Measurements from ENCODE around the gene CALML6. TPM values are rescaled to one million over a fixed set of nuclear protein-coding genes. Genes with fewer than 3 reads are reported as not detected.
A peak's percentile ranks its signal among the peaks of the same experiment; 100 is the strongest.

CALML6 gene
- total and polyA plus RNA-seq, 5 donors from 2014 or later: not detected

DNA sequence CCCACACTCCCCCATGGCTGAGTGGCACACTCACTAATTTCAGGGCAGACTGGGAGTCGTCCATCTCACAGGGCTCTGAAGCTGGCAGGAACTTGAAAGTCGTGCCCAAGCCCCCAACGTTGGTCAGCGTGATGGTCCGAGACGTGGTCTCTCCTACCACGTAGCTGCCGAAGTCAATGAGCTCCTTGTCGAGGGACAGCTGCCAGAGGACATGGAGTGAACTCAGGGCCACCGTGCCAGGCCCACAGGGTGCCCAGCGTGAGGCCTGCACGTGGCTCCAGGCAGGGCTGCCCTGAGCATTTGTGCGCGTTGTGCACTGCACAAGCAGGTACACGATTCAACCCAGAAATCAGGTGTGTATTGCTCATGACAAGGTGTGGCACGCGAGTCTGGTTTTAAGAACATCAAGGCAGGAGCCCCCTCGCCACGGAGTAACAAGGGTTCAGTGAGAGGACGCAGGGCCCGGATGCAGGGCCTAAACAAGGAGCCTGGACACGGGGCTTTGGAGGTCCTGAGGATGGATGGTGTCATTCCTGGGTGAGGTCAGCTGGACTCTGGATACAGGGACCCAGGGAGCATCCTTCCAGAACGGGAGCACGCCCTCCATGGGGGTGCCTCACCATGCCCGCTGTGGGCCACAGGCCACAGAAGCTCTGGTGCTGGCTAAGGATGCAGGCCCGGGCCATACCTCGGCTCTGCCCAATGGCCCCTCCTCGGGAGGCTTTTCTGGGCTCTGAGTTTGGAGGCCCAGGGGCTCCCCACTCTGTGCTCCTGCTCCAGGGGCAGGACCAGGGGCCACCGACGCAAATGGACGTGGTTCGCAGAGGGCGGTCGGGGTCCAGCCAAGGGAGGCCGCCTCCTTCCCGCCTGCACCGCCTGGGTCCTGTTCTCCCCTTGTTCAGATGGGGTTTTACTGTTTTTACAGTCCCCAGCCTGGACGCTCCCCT, 41.8 kb downstream of the CALML6 start:
- H3K4me3 ChIP-seq (ENCODE audit: low read depth, low read length): no peak overlapping the region
- H3K36me3 Mint-ChIP-seq: no peaks in the 10 kb centered on the region
- H3K9me3 Mint-ChIP-seq: peaks cover 0 to 4% (median 0%) of the 10 kb centered on the region in 7 donors
- no peaks in the 10 kb centered on the region for H3K36me3 ChIP-seq (ENCODE audit: control insufficient read depth, insufficient read depth, low read length)
- no peak overlapping the region for H3K27ac ChIP-seq (ENCODE audit: insufficient read depth, low read length, poor library complexity, severe bottlenecking)
- no peaks in the 10 kb centered on the region for H3K4me1 ChIP-seq (ENCODE audit: control insufficient read depth, insufficient read depth, low read length, poor library complexity, severe bottlenecking)
- no peaks in the 10 kb centered on the region for H3K9me3 ChIP-seq (ENCODE audit: control insufficient read depth in 2 of 2, low read length in 2 of 2)
- H3K4me1 Mint-ChIP-seq: peaks cover 0 to 4% (median 0%) of the 10 kb centered on the region in 4 donors
- ATAC-seq (ENCODE audit: low read depth in 2 of 2) (no peak), DNase-seq (no peak)
- no peak overlapping the region for H3K27ac Mint-ChIP-seq
- peaks cover 22% of the 10 kb centered on the region for H3K27me3 Mint-ChIP-seq
- no peak overlapping the region for H3K4me3 Mint-ChIP-seq
- H3K27me3 ChIP-seq (ENCODE audit: control insufficient read depth, insufficient read depth, low read length): no peaks in the 10 kb centered on the region

DNA sequence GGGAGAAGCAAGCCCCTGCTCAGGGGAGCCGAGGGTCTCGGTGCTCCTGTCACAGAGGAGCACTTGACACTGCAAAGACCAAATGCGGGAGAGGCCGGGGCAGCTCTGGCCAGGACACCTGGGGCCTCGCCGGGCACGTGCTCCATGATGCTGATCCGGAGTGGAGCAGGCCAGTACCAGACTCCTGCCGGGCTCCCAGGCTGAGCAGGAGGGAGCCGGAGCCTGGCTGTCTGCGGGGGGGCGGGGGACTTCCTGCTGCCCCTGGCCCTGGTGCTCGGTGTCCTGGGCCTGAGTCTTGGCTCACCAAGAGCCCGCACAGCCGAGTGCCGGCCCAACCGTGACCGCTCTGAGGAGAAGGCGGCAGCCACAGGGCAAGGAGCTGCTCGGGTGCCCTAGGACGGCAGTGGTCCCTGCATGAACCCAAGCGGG, 42.5 kb downstream of the CALML6 start:
- no peaks in the 10 kb centered on the region for H3K36me3 Mint-ChIP-seq
- Histone ChIP-seq H3K9me3 (ENCODE audit: control insufficient read depth in 2 of 2, low read length in 2 of 2) (no peaks in the 10 kb centered on the region), H3K4me1 (ENCODE audit: control insufficient read depth, insufficient read depth, low read length, poor library complexity, severe bottlenecking) (no peaks in the 10 kb centered on the region), H3K4me3 (ENCODE audit: low read depth, low read length) (no peak overlapping the region), H3K36me3 (ENCODE audit: control insufficient read depth, insufficient read depth, low read length) (no peaks in the 10 kb centered on the region), H3K27ac (ENCODE audit: insufficient read depth, low read length, poor library complexity, severe bottlenecking) (no peak overlapping the region), H3K27me3 (ENCODE audit: control insufficient read depth, insufficient read depth, low read length) (no peaks in the 10 kb centered on the region)
- H3K27ac Mint-ChIP-seq: no peak overlapping the region
- DNase-seq: no peak
- no peak for ATAC-seq (ENCODE audit: low read depth in 2 of 2)
- H3K4me1 Mint-ChIP-seq: peaks cover 0 to 4% (median 0%) of the 10 kb centered on the region in 4 donors
- peaks cover 0 to 4% (median 0%) of the 10 kb centered on the region in 7 donors for H3K9me3 Mint-ChIP-seq
- peaks cover 26% of the 10 kb centered on the region for H3K27me3 Mint-ChIP-seq
- no peak overlapping the region for H3K4me3 Mint-ChIP-seq

DNA sequence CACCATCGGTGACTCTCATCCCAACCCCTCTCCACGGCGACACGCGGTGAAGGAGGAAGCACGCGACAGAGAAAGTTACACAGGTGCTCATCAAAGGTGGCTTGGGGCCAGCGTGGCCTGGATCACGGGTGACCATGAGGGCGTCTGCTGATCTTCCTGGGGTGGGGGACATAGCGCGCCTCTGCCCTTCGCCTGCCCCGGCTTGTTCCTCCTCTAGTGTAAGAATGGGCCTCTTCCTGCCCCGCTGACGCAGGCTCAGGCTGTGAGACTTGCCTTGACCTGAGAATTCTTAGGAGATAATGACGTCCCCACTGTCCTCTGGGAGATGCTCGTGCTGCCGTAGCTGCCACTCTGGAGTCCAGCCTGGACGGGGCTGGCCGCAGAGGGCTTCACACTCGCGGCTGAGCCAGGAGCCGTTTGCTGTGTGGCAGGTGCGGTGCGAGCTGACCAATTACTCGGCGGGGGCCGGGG, 43.0 kb downstream of the CALML6 start:
- Mint-ChIP-seq H3K27ac (no peak overlapping the region), H3K4me3 (no peak overlapping the region), H3K4me1 (peaks cover 0 to 6% (median 0%) of the 10 kb centered on the region in 4 donors), H3K27me3 (peaks cover 21% of the 10 kb centered on the region), H3K36me3 (no peaks in the 10 kb centered on the region), H3K9me3 (peaks cover 0 to 4% (median 0%) of the 10 kb centered on the region in 7 donors)
- Histone ChIP-seq H3K9me3 (ENCODE audit: control insufficient read depth in 2 of 2, low read length in 2 of 2) (no peaks in the 10 kb centered on the region), H3K27me3 (ENCODE audit: control insufficient read depth, insufficient read depth, low read length) (no peaks in the 10 kb centered on the region), H3K27ac (ENCODE audit: insufficient read depth, low read length, poor library complexity, severe bottlenecking) (no peak overlapping the region), H3K4me3 (ENCODE audit: low read depth, low read length) (no peak overlapping the region), H3K36me3 (ENCODE audit: control insufficient read depth, insufficient read depth, low read length) (no peaks in the 10 kb centered on the region), H3K4me1 (ENCODE audit: control insufficient read depth, insufficient read depth, low read length, poor library complexity, severe bottlenecking) (no peaks in the 10 kb centered on the region)
- ATAC-seq (ENCODE audit: low read depth in 2 of 2): no peak
- no peak for DNase-seq

GRCh38 chr1:1959459-1959839, 44.4 kb downstream of the CALML6 start:
- no peaks in the 10 kb centered on the region for H3K27me3 ChIP-seq (ENCODE audit: control insufficient read depth, insufficient read depth, low read length)
- DNase-seq (no peak), ATAC-seq (ENCODE audit: low read depth in 2 of 2) (no peak)
- Mint-ChIP-seq H3K27me3 (peaks cover 17% of the 10 kb centered on the region), H3K27ac (no peak overlapping the region), H3K9me3 (peaks cover 0 to 4% (median 0%) of the 10 kb centered on the region in 7 donors), H3K36me3 (no peaks in the 10 kb centered on the region), H3K4me3 (peak overlapping the region in 1 of 4 donors; percentile 36), H3K4me1 (peaks cover 0 to 6% (median 0%) of the 10 kb centered on the region in 4 donors)
- no peaks in the 10 kb centered on the region for H3K9me3 ChIP-seq (ENCODE audit: control insufficient read depth in 2 of 2, low read length in 2 of 2)
- no peak overlapping the region for H3K4me3 ChIP-seq (ENCODE audit: low read depth, low read length)
- H3K27ac ChIP-seq (ENCODE audit: insufficient read depth, low read length, poor library complexity, severe bottlenecking): no peak overlapping the region
- no peaks in the 10 kb centered on the region for H3K36me3 ChIP-seq (ENCODE audit: control insufficient read depth, insufficient read depth, low read length)
- no peaks in the 10 kb centered on the region for H3K4me1 ChIP-seq (ENCODE audit: control insufficient read depth, insufficient read depth, low read length, poor library complexity, severe bottlenecking)

DNA sequence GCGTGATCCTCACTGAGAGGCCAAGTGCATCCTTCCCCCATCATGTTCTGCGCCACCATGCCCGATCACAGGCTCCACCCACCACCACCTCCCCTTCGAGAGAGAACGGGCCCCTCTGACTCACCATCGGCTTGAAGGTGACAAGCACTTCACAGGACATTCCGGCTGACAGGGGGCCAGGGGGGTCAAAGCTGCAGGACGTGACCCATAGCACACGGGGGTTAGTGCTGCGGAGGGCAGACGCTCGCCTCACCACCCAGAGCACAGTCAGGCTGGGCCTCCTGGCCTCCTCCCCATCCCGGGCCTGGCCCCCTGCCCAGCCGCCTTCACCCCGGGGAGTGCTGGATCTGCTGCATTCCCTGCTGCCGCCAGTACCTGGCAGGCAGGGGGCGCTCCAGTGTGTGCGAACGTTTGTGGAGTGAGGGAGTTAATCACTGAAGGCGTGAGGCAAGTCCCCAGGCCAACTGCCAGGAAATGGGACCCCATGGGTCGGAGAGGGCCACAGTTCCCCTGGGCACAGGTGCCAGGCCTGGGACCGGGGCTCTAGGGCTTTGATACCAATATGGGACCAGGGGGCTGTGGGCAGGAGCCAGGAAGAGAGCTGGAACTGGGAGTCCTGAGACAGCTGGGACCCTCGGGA, 44.9 kb downstream of the CALML6 start:
- H3K27ac Mint-ChIP-seq: no peak overlapping the region

GRCh38 chr1:1960480-1961196, 45.6 kb downstream of the CALML6 start:
- Mint-ChIP-seq H3K9me3 (peaks cover 0 to 2% (median 0%) of the 10 kb centered on the region in 7 donors), H3K4me1 (peaks cover 0 to 5% (median 0%) of the 10 kb centered on the region in 4 donors), H3K4me3 (no peak overlapping the region), H3K27ac (no peak overlapping the region), H3K36me3 (no peaks in the 10 kb centered on the region), H3K27me3 (peaks cover 17% of the 10 kb centered on the region)
- DNase-seq (no peak), ATAC-seq (ENCODE audit: low read depth in 2 of 2) (no peak)
- Histone ChIP-seq H3K9me3 (ENCODE audit: control insufficient read depth in 2 of 2, low read length in 2 of 2) (no peaks in the 10 kb centered on the region), H3K4me3 (ENCODE audit: low read depth, low read length) (no peak overlapping the region), H3K36me3 (ENCODE audit: control insufficient read depth, insufficient read depth, low read length) (no peaks in the 10 kb centered on the region), H3K27me3 (ENCODE audit: control insufficient read depth, insufficient read depth, low read length) (no peaks in the 10 kb centered on the region), H3K27ac (ENCODE audit: insufficient read depth, low read length, poor library complexity, severe bottlenecking) (no peak overlapping the region), H3K4me1 (ENCODE audit: control insufficient read depth, insufficient read depth, low read length, poor library complexity, severe bottlenecking) (no peaks in the 10 kb centered on the region)

More for the DNA sequence above, 44.9 kb downstream of the CALML6 start:
- Mint-ChIP-seq H3K4me3 (no peak overlapping the region), H3K27me3 (peaks cover 17% of the 10 kb centered on the region), H3K4me1 (peaks cover 0 to 5% (median 0%) of the 10 kb centered on the region in 4 donors), H3K9me3 (peaks cover 0 to 4% (median 0%) of the 10 kb centered on the region in 7 donors), H3K36me3 (no peaks in the 10 kb centered on the region)
- no peaks in the 10 kb centered on the region for H3K27me3 ChIP-seq (ENCODE audit: control insufficient read depth, insufficient read depth, low read length)
- no peaks in the 10 kb centered on the region for H3K9me3 ChIP-seq (ENCODE audit: control insufficient read depth in 2 of 2, low read length in 2 of 2)
- DNase-seq (peak; percentile 9 to 54 (median 23)), ATAC-seq (ENCODE audit: low read depth in 2 of 2) (peak in 1 of 2 donors; percentile 45)
- H3K36me3 ChIP-seq (ENCODE audit: control insufficient read depth, insufficient read depth, low read length): no peaks in the 10 kb centered on the region
- H3K27ac ChIP-seq (ENCODE audit: insufficient read depth, low read length, poor library complexity, severe bottlenecking): no peak overlapping the region
- H3K4me3 ChIP-seq (ENCODE audit: low read depth, low read length): no peak overlapping the region
- H3K4me1 ChIP-seq (ENCODE audit: control insufficient read depth, insufficient read depth, low read length, poor library complexity, severe bottlenecking): no peaks in the 10 kb centered on the region

DNA sequence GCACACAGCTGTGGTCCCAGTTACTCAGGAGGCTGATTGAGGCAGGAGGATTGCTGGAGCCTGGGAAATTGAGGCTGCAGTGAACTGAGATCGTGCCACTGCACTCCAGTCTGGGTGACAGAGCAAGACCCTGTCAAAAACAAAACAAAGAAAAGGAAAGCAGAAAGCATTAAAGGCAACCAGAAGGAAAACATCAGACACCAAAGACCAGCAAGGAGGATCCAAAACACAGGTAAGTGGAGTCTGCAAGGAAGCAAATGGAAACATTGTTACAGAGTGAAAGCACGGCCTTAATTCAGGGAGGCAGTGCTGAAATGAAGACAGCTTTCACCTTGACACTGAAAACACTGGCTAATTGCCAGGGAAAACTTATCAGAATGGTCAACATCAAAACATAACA, 47.7 kb downstream of the CALML6 start:
- no peak overlapping the region for H3K4me3 Mint-ChIP-seq
- Histone ChIP-seq H3K4me1 (ENCODE audit: control insufficient read depth, insufficient read depth, low read length, poor library complexity, severe bottlenecking) (no peaks in the 10 kb centered on the region), H3K36me3 (ENCODE audit: control insufficient read depth, insufficient read depth, low read length) (no peaks in the 10 kb centered on the region), H3K4me3 (ENCODE audit: low read depth, low read length) (no peak overlapping the region), H3K9me3 (ENCODE audit: control insufficient read depth in 2 of 2, low read length in 2 of 2) (no peaks in the 10 kb centered on the region), H3K27me3 (ENCODE audit: control insufficient read depth, insufficient read depth, low read length) (no peaks in the 10 kb centered on the region), H3K27ac (ENCODE audit: insufficient read depth, low read length, poor library complexity, severe bottlenecking) (no peak overlapping the region)
- no peak for DNase-seq
- peaks cover 17% of the 10 kb centered on the region for H3K27me3 Mint-ChIP-seq
- ATAC-seq (ENCODE audit: low read depth in 2 of 2): no peak
- H3K9me3 Mint-ChIP-seq: no peaks in the 10 kb centered on the region
- H3K27ac Mint-ChIP-seq: no peak overlapping the region
- peaks cover 0 to 2% (median under 1%) of the 10 kb centered on the region in 4 donors for H3K4me1 Mint-ChIP-seq
- no peaks in the 10 kb centered on the region for H3K36me3 Mint-ChIP-seq
